Measurements from ENCODE around the gene ABHD3.
"Not testable (repeated sequence)": the region's sequence is repeated elsewhere in the genome, so short reads cannot be mapped to it uniquely, and the experiment has no call there.

The ABHD3 gene

GRCh38 chr18:21733011-21733410 lies 28.4 kb upstream of the ABHD3 start:
- H3K4me3 ChIP-seq (ENCODE audit: low read depth, low read length) = no peak overlapping the region
- no peak for TF ChIP-seq CTCF (IDR thresholded peaks at IDR 0.05; ENCODE audit: control insufficient read depth, extremely low read depth, insufficient read depth)

GRCh38 chr18:21727702-21728101 lies 23.1 kb upstream of the ABHD3 start:
- no peak for TF ChIP-seq CTCF (IDR thresholded peaks at IDR 0.05; ENCODE audit: control insufficient read depth, extremely low read depth, insufficient read depth)
- no peak overlapping the region for H3K4me3 ChIP-seq (ENCODE audit: low read depth, low read length)
- no peak for DNase-seq (ENCODE audit: low read depth)

More at GRCh38 chr18:21733011-21733410, 28.4 kb upstream of the ABHD3 start:
- DNase-seq (ENCODE audit: low read depth) = no peak

- H3K4me3 ChIP-seq (ENCODE audit: low read depth, low read length) = no peak overlapping the region
- TF ChIP-seq CTCF (IDR thresholded peaks at IDR 0.05; ENCODE audit: control insufficient read depth, extremely low read depth, insufficient read depth) = no peak
- DNase-seq (ENCODE audit: low read depth) = no peak
Measured at GRCh38 chr18:21725201-21725600, 20.6 kb upstream of the ABHD3 start.

- no peak overlapping the region for H3K4me3 ChIP-seq (ENCODE audit: low read depth, low read length)
- DNase-seq (ENCODE audit: low read depth) = peak; percentile 46
- no peak for TF ChIP-seq CTCF (IDR thresholded peaks at IDR 0.05; ENCODE audit: control insufficient read depth, extremely low read depth, insufficient read depth)
Measured at GRCh38 chr18:21722687-21723086, 18.1 kb upstream of the ABHD3 start.

GRCh38 chr18:21714474-21714873 lies 9.9 kb upstream of the ABHD3 start:
- TF ChIP-seq CTCF (IDR thresholded peaks at IDR 0.05; ENCODE audit: control insufficient read depth, extremely low read depth, insufficient read depth) = no peak
- H3K4me3 ChIP-seq (ENCODE audit: low read depth, low read length) = no peak overlapping the region
- no peak for DNase-seq (ENCODE audit: low read depth)

- not testable (repeated sequence) for DNase-seq (ENCODE audit: low read depth)
Measured at GRCh38 chr18:21707130-21707529, 2.6 kb upstream of the ABHD3 start.

GRCh38 chr18:21706386-21706865 lies 1.9 kb upstream of the ABHD3 start:
- no peak for DNase-seq (ENCODE audit: low read depth)
- no peak overlapping the region for H3K4me3 ChIP-seq (ENCODE audit: low read depth, low read length)
- no peak for TF ChIP-seq CTCF (IDR thresholded peaks at IDR 0.05; ENCODE audit: control insufficient read depth, extremely low read depth, insufficient read depth)

More at GRCh38 chr18:21707130-21707529, 2.6 kb upstream of the ABHD3 start:
- not testable (repeated sequence) for H3K4me3 ChIP-seq (ENCODE audit: low read depth, low read length)

Measured in LNCaP clone FGC (cell line).